GM15510 (cell line): Measurements from ENCODE around the gene VIM.

Experiments used
- POLR2A ChIP-seq: IDR thresholded peaks from 3 replicates; pipeline ENCODE4 v1.6.1; 2011; ENCODE audit warnings: borderline replicate concordance; ENCODE audit not compliant: insufficient read length; ENCODE audit errors: extremely low read depth

The VIM gene

DNA sequence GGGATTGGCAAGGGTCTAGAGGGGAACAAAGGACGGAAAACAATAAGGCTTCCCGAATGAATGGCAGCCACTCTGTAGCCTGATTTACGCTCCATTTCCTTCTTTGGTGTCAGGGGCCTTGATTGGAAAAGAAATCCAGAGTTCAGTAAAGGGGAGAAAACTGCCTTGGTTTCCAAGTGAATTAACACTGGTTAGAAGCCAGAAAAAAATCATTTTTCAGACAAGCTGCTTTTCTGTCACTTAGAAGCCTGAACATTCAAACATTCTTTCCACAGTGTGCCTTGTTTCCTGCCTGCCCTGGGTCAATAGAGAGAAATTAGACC lies 26.3 kb upstream of the VIM start:
- no peak for TF ChIP-seq POLR2A

DNA sequence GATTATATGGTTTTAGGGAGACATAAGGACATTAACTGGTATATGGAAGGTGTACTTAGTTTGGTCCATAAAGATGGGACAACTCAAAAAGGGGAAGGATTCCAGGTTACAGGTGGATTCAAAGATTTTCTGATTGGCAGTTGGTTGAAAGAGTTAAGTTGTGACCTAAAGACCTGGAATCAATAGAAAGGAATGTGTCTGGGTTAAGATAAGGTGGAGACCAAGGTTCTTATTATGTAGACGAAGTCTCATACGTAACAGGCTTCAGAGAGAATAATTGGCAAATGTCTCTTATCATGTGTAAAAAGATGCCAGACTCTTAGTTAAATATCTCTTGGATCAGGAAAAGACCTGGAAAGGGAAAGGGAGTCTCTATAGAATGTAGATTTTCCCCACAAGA lies 25.5 kb upstream of the VIM start:
- TF ChIP-seq POLR2A, result no peak

DNA sequence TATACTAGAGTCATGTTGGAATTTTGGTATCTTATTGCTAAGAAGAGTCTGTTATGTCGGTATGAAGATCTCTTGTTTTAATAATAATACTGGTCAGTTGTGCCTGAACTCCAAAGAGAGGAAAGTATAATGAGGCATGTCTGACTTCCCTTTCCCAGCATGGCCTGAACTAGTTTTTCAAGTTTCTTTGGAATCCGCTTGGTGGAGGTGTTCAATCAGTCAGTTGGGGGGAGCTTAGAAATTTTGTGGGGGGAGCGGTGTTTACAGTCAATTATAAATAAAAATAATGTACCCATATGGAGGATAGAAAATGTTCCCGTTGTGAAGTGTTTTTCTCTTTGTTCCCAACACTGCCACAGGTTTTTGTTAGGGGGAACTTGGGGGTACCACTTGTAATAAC lies 25.0 kb upstream of the VIM start:
- no peak for TF ChIP-seq POLR2A

DNA sequence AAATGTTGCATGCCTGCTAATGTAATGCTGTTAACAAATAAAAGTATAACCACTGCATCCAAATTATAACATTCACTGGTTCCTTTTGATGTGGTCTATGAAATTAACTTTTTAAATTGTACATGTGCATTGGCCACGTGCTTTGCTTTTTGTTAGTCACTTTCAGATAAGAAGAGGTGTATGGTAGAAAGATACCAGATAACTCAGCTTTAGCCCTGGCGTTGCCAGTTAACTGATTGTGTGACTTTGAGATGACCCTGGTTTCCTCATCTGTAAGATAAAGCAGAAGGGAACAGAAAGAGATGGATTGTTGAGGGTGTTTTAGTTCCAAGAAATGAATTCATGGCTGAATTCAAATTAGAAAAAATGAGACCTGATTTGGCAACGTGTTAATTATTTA lies 24.6 kb upstream of the VIM start:
- TF ChIP-seq POLR2A, result no peak

DNA sequence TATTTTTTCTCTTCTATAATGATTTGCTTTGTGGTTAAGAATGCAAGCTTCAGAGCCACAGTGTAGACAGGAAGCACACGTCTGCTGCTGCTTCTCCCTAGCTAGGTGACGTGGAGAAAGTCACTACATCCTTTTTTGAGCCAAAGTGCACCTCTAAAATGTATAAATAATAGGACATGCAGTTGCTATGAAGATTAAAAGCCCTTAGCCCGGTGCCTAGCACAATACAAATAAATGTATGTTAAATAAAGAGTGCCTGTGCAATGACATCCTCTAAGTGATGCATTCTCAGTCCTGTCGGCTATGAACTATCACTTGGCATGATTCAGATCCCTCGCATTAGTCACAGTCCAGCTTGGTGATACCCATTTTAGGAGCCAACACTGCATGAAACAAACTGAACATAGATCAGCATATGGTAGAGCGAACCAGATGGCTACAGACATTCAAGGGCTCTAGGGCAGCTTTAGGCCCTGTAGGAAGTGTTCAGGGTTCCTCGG lies 21.8 kb upstream of the VIM start:
- no peak for TF ChIP-seq POLR2A

DNA sequence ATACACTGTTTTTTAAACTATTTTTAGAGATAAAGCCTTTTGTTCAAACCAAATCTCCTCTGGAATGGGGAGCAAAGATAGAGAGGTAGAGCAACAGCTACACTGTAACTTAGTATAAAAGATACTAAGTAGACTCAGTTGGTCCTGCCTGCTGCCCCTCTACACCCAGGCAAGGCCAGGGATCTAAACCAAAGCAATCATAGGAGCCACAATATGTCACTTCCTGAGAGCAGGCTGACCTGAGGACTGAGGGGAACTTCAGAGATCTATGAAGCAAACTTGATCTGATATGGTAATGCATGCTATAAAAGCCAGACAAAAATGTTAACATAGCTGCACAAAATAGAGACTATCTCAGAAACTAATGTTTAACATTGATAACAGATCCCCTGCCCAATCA lies 19.6 kb upstream of the VIM start:
- TF ChIP-seq POLR2A, result no peak

DNA sequence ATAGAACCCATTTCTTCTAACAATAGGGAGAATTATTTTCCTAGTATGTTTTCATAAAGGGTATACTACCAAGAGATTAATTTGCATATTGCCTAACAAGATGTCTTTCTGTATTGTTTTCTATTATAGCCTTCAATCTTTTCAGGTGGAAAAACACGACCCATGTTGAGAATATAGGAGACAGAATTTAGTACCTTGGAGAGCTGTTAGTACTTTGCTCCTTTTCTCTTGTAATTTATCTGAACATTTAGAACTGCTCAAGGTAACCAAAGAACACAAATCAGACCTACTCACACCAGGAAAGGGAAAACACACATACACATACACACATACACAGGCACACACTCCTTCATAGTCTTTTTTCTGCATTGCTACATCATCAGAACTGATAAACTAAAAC lies 18.7 kb upstream of the VIM start:
- no peak for TF ChIP-seq POLR2A

DNA sequence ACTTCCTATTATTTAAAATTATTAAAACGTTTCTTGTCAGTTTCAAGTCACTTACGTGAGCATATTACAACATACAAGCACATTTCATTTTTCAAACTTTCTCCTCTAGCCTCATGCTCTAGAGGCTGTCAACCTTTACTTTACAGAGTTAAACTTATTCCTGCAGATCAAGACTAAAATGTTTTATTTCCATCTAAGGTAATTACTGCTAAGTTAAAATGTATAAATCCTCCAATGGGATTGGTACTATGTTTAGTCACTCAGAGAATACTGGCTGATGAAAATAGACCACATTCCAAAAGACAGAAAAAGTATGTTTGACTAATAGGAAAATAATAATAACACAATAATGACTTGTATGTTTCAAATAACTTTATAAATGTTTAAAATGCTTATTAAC lies 18.2 kb upstream of the VIM start:
- no peak for TF ChIP-seq POLR2A

DNA sequence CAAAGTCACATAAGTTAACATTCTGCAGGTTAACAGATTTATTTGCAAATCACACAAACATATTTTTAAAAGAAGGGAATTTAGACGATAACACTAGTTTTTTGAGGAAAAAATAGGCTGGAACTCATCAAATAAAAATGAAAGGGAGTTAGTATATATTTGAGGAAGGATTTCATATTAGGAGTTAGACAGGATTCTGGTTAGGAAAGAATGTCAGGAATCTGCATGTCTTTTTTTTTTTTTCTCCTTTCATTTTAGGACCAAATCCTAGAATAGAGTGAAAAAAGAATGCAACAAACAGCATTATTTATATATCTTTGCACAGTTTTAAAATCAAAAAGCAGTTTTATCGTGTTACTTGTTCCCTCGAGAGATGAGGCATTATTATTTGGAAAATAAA lies 17.7 kb upstream of the VIM start:
- no peak for TF ChIP-seq POLR2A

DNA sequence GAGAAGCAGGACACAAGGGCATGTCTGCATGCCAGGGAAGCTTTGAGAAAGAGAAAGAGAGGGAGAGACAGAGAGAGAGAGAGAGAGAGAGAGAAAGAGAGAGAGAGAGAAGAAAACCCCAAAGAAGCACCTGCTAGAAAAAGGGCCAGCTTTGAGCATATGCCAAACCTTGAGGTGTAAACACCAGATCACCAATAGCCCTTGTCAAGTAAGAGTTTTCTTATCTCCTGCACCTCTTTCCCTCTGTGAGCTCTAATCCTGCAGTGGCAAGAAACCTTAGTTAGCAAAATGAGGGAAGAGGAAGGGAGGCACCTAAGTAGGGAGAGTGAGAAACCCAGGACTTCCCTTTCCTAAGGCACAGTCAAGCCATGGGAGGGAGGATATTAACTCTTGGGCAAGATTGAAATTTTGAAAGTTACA lies 15.2 kb upstream of the VIM start:
- TF ChIP-seq POLR2A, result no peak

DNA sequence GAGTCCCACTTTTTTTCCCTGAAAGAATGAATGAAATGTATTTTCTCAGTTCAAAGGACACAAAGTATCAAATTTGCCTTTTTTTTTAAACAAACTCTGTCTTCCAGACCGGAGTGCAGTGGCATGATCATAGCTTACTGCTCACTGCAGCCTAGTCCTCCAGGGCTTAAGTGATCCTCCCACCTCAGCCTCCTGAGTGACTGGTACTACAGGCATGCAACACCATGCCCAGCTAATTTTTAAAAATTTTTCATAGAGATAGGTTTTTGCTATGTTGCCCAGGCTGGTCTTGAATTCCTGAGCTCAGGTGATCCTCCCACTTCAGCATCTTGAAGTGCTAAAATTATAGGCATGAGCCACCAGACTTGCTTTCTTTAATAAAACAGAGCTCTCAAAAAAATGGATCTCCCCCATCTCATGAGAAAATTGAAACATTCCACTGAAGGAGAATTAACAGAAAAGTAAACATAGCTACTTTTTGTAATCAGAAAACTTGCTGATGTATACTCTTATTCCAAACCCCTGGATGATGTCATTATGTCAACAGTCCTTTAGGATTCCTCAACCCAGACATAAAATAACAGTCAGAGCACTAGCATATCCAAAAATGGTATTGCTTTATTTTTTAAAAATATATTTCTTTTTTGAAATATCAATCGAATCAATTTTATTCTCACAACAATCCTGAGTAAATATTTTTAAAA lies 14.2 kb upstream of the VIM start:
- TF ChIP-seq POLR2A, result no peak

DNA sequence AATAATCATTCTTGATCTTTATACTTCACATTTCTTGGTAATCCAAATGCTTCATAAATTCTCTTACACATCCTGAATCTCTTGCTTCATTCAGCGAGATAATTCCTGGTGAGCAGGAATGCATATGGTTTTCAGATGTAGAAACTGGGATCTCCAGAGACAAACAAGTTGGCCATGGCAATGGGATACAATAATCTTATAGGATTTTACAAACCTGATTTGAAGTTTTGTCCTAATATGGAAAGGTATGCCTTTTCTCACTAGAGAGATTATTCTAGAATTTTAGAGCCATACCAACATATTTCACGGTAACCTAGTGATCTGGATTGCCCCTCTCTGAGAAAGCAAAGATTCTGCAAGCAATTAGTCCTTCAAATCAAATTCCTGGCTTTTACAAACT lies 13.5 kb upstream of the VIM start:
- TF ChIP-seq POLR2A, result no peak

DNA sequence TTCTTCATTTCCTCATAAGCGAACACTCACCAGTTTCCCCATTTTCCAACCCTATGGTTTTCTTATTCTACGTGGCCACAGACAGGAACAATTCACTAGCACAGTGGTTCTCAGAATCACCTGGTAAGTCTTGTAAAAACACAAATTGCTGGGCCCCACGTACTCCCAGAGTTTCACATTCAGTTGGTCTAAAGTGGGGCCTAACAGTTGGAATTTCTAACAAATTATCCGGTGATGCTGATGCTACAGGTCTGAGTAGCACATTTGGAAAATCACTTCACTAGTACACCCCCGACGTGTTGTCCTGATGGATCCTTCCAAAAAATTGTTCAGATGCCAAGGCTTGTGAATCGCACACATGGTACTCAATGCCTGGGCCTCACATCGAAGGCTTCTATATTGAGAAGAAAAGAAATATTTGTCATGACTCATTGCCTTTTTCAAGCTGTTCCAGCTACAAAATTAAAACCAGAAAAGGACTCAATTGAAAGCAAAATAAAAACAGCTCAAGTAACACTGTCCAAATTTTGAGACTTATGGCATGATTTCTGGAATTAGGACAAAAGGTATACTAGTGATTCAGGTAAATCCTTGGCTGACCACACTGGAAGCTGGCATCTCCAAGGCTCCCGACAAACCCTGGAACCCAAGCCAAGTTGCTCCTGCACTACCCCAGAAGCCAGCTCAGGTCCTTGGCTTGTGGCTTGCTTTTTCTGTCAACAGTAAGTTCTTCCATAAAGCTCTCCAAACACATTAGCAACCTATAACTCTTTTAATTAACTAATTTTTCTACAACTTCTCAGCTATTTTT lies 12.9 kb upstream of the VIM start:
- TF ChIP-seq POLR2A, result no peak

DNA sequence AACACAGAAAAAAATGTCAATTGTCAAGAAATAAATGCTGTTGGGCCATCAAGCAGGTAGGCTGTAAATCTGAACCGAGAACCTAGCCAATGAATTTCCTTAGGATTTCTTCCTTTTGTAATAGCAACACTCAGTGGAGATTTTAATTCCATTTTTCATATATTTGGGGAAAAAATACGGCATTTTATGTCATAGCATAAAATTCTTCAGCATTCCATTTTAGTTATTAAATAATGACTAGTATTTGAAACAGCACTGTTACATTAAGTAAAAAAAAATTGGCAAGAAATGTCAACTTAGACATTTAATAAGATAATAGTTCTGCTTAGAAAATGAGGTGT lies 12.3 kb upstream of the VIM start:
- no peak for TF ChIP-seq POLR2A

DNA sequence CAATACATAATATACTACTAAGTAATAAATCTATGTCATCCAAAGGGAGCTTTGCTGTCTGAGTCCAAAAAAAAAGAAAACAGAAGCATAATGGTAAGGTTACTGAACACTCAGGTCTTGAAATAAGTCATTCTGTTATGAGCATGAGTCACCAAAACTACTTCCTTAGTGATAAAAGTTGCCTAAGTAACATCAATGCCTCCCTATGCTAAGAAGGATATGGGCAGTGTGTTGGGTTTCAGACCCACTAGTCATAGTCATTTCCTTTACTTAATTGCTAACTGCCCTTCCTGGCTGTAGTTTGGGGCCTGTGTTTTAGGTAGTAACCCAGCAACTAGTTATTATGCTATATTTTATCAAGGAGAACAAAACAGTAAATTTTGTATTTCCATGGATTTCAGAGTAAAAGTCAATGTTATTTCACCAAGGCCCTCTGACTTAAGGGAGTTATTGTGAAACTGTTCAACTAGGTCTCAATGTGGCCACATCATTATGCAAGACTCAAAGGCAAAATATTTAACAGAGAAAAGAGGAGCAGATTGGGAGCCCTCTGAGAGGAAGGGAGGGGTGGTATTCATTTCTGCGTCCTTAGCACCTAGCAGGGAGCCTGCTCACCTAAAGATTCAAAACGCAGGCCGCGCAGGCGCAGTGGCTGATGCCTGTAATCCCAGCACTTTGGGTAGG lies 11.7 kb upstream of the VIM start:
- TF ChIP-seq POLR2A, result no peak
